Caco-2 (cell line): ENCODE measurements around the gene SEMA4B. TPM values are rescaled to one million over a fixed set of nuclear protein-coding genes. Genes with fewer than 3 reads are reported as not detected.

ENCODE experiments used
- BruUV-seq: library from RNA; stranded (reverse); fragments of 400-500 nt; replicated peaks from 2 replicates; lab custom pipeline; 2021; lab: Mats Ljungman, UMichigan
- CTCF ChIA-PET: fragments of 300-600 bp; sonication (Branson Sonifier 250); formaldehyde crosslinking; loops from one replicate; lab custom pipeline; 2022; ENCODE audit warnings: antibody characterized with exemption; lab: Charles Lee
- POLR2A ChIA-PET: fragments of 300-600 bp; sonication (Branson Sonifier 250); formaldehyde crosslinking; loops from one replicate; lab custom pipeline; 2022; ENCODE audit warnings: antibody characterized with exemption; lab: Charles Lee
- DNase-seq, 2 experiments: peaks; one replicate each; pipeline versions ENCODE4 v3.0.0 to v3.0.0-alpha.2; 2020 to 2022
- H3K27me3 ChIP-seq: replicated peaks from 2 replicates; pipeline ENCODE4 v1.6.0; 2011; ENCODE audit warnings: low read length; ENCODE audit not compliant: control insufficient read depth, insufficient read depth
- H3K36me3 ChIP-seq: 2 replicates; pipeline ENCODE4 v1.5.1; 2011; ENCODE audit warnings: low read length; ENCODE audit not compliant: control insufficient read depth, insufficient read depth
- H3K4me1 ChIP-seq: fragments of 250-450 bp; sonication (Bioruptor Pico); 2 replicates; pipeline ENCODE4 v1.5.1; 2020; ENCODE audit warnings: mild to moderate bottlenecking
- H3K4me3 ChIP-seq: 2 replicates; pipeline ENCODE4 v1.5.1; 2011; ENCODE audit warnings: low read depth, mild to moderate bottlenecking, control low read depth, low read length
- H3K9me3 ChIP-seq: fragments of 250-450 bp; sonication (Bioruptor Pico); 2 replicates; pipeline ENCODE4 v1.5.1; 2020; ENCODE audit warnings: mild to moderate bottlenecking, moderate library complexity
- H3K27ac Mint-ChIP-seq: one replicate; pipeline ENCODE4 v1.8.0; 2022; ENCODE audit warnings: mixed read lengths; ENCODE audit not compliant: unreplicated experiment
- H3K27me3 Mint-ChIP-seq: one replicate; pipeline ENCODE4 v1.8.0; 2022; ENCODE audit warnings: mixed read lengths; ENCODE audit not compliant: insufficient read depth, unreplicated experiment
- H3K36me3 Mint-ChIP-seq: one replicate; pipeline ENCODE4 v1.8.0; 2022; ENCODE audit warnings: mild to moderate bottlenecking, mixed read lengths; ENCODE audit not compliant: insufficient read depth, unreplicated experiment
- H3K4me1 Mint-ChIP-seq: one replicate; pipeline ENCODE4 v1.8.0; 2022; ENCODE audit warnings: low read depth, mixed read lengths; ENCODE audit not compliant: unreplicated experiment
- H3K4me3 Mint-ChIP-seq: one replicate; pipeline ENCODE4 v1.8.0; 2022; ENCODE audit warnings: mild to moderate bottlenecking, moderate library complexity, mixed read lengths; ENCODE audit not compliant: unreplicated experiment
- H3K9me3 Mint-ChIP-seq: one replicate; pipeline ENCODE4 v1.8.0; 2022; ENCODE audit warnings: mixed read lengths; ENCODE audit not compliant: unreplicated experiment
- CTCF ChIP-seq, 2 experiments: fragments of 200-600 bp in 1 of 2; IDR thresholded peaks; 1 replicate in 1 of 2; 2 replicates in 1 of 2; pipeline versions ENCODE4 v1.5.1 to v1.8.0; 2011 to 2022; ENCODE audit warnings: antibody characterized with exemption in 1 of 2, control low read depth in 1 of 2, inconsistent platforms in 1 of 2, low read depth in 1 of 2, low read length in 1 of 2, mild to moderate bottlenecking in 1 of 2, moderate library complexity in 1 of 2; ENCODE audit not compliant: insufficient read depth in 1 of 2, severe bottlenecking in 1 of 2, unreplicated experiment in 1 of 2
- intact Hi-C: fragments of 100-400 bp; cut with micrococcal nuclease; formaldehyde crosslinking; loops from one replicate; pipeline ENCODE4 v1.10.0; 2022; ENCODE audit not compliant: unreplicated experiment
- total RNA-seq: library from RNA; stranded (reverse); gene quantifications from 2 replicates; pipeline ENCODE4 v1.2.3, GENCODE V29; 2022

Gene SEMA4B
- total RNA-seq, 1 experiment from 2014 or later = 13.9 TPM

GRCh38 chr15:90211009-90211408 lies 9.9 kb downstream of the SEMA4B start:
- H3K4me1 Mint-ChIP-seq = no peaks in the 10 kb centered on the region
- H3K4me3 ChIP-seq = no peak overlapping the region
- H3K9me3 Mint-ChIP-seq = no peaks in the 10 kb centered on the region
- TF ChIP-seq CTCF (IDR thresholded peaks at IDR 0.05; ENCODE audit: insufficient read depth in 1 of 2, low read depth in 1 of 2, low read length in 1 of 2, severe bottlenecking in 1 of 2, unreplicated experiment in 1 of 2) = no peak
- intact Hi-C loops = no loop called here
- H3K27me3 ChIP-seq = no peaks in the 10 kb centered on the region
- no peaks in the 10 kb centered on the region for H3K36me3 Mint-ChIP-seq
- POLR2A ChIA-PET = no interaction called here
- peaks cover 10% of the 10 kb centered on the region; the same call in 1 of the 2 replicates for H3K4me1 ChIP-seq
- no peaks in the 10 kb centered on the region for H3K27me3 Mint-ChIP-seq
- H3K9me3 ChIP-seq = no peaks in the 10 kb centered on the region
- no peaks in the 10 kb centered on the region for H3K36me3 ChIP-seq
- CTCF ChIA-PET = no interaction called here
- no TSS peak for BruUV-seq
- no peak overlapping the region for H3K4me3 Mint-ChIP-seq
- no peak overlapping the region for H3K27ac Mint-ChIP-seq
- no peak for DNase-seq

GRCh38 chr15:90211440-90212143 lies 10.5 kb downstream of the SEMA4B start:
- DNase-seq = no peak
- TF ChIP-seq CTCF (IDR thresholded peaks at IDR 0.05; ENCODE audit: insufficient read depth in 1 of 2, low read depth in 1 of 2, low read length in 1 of 2, severe bottlenecking in 1 of 2, unreplicated experiment in 1 of 2) = no peak
- CTCF ChIA-PET = no interaction called here
- Mint-ChIP-seq H3K36me3 (no peaks in the 10 kb centered on the region), H3K4me3 (no peak overlapping the region), H3K4me1 (no peaks in the 10 kb centered on the region), H3K27ac (no peak overlapping the region), H3K9me3 (no peaks in the 10 kb centered on the region), H3K27me3 (no peaks in the 10 kb centered on the region)
- no peaks in the 10 kb centered on the region for H3K27me3 ChIP-seq
- POLR2A ChIA-PET = no interaction called here
- intact Hi-C loops = no loop called here
- H3K4me3 ChIP-seq = no peak overlapping the region
- BruUV-seq = no TSS peak
- peaks cover 10% of the 10 kb centered on the region; the same call in 1 of the 2 replicates for H3K4me1 ChIP-seq
- no peaks in the 10 kb centered on the region for H3K9me3 ChIP-seq
- H3K36me3 ChIP-seq = no peaks in the 10 kb centered on the region

- no peak for DNase-seq
- no peaks in the 10 kb centered on the region for H3K9me3 Mint-ChIP-seq
- no peak overlapping the region for H3K4me3 ChIP-seq
- no TSS peak for BruUV-seq
- no peaks in the 10 kb centered on the region for H3K4me1 Mint-ChIP-seq
- intact Hi-C loops = no loop called here
- no peaks in the 10 kb centered on the region for H3K27me3 ChIP-seq
- no peaks in the 10 kb centered on the region for H3K9me3 ChIP-seq
- no peak for TF ChIP-seq CTCF (IDR thresholded peaks at IDR 0.05; ENCODE audit: insufficient read depth in 1 of 2, low read depth in 1 of 2, low read length in 1 of 2, severe bottlenecking in 1 of 2, unreplicated experiment in 1 of 2)
- no peak overlapping the region for H3K27ac Mint-ChIP-seq
- H3K36me3 ChIP-seq = no peaks in the 10 kb centered on the region
- no peaks in the 10 kb centered on the region for H3K27me3 Mint-ChIP-seq
- ChIA-PET POLR2A (no interaction called here), CTCF (no interaction called here)
- H3K4me1 ChIP-seq = peaks cover 10% of the 10 kb centered on the region; the same call in 1 of the 2 replicates
- H3K36me3 Mint-ChIP-seq = no peaks in the 10 kb centered on the region
- no peak overlapping the region for H3K4me3 Mint-ChIP-seq
Measured at GRCh38 chr15:90212221-90213098, 11.3 kb downstream of the SEMA4B start.
